Activated CD8-positive, alpha-beta memory T cell treated with anti-CD3 and anti-CD28 coated beads, Interleukin-2, amount 50 U/mL, for 48 hours (primary cell): Measurements from ENCODE around the gene MTUS2.
A peak's percentile ranks its signal among the peaks of the same experiment; 100 is the strongest.

Experiments used
- DNase-seq: peaks from one replicate; pipeline ENCODE4 v3.0.0-alpha.2; 2020

MTUS2 gene

GRCh38 chr13:28820099-28821051 is at the start of gene MTUS2:
MTUS2 (plus strand) TSS chr13:28820339.
- DNase-seq: peak; percentile 54

- DNase-seq: no peak
Observed at GRCh38 chr13:28778308-28779215, 41.6 kb upstream of the MTUS2 start.

- no peak for DNase-seq
Observed at GRCh38 chr13:28792992-28793391, 27.1 kb upstream of the MTUS2 start.

- no peak for DNase-seq
Observed at GRCh38 chr13:28794396-28794795, 25.7 kb upstream of the MTUS2 start.

- no peak for DNase-seq
Observed at GRCh38 chr13:28796938-28797257, 23.2 kb upstream of the MTUS2 start.

- peak; percentile 87 for DNase-seq
Observed at GRCh38 chr13:28805193-28805819, 14.8 kb upstream of the MTUS2 start.

GRCh38 chr13:28817204-28817603 is 2.9 kb upstream of the MTUS2 start:
- no peak for DNase-seq

- DNase-seq: no peak
Observed at GRCh38 chr13:28819046-28819730, 951 bp upstream of the MTUS2 start.

GRCh38 chr13:28819735-28820098 is 422 bp upstream of the MTUS2 start:
- DNase-seq: peak; percentile 83

GRCh38 chr13:28822151-28822550 is 2.0 kb downstream of the MTUS2 start:
- DNase-seq: no peak

GRCh38 chr13:28822801-28823200 is 2.7 kb downstream of the MTUS2 start:
- DNase-seq: no peak

GRCh38 chr13:28825379-28825778 is 5.2 kb downstream of the MTUS2 start:
- DNase-seq: no peak

- DNase-seq: no peak
Observed at GRCh38 chr13:28826368-28826767, 6.2 kb downstream of the MTUS2 start.

GRCh38 chr13:28830580-28830979 is 10.4 kb downstream of the MTUS2 start:
- no peak for DNase-seq

GRCh38 chr13:28831117-28831516 is 11.0 kb downstream of the MTUS2 start:
- no peak for DNase-seq

GRCh38 chr13:28837111-28837510 is 17.0 kb downstream of the MTUS2 start:
- DNase-seq: no peak

GRCh38 chr13:28843639-28844038 is 23.5 kb downstream of the MTUS2 start:
- DNase-seq: no peak

GRCh38 chr13:28849441-28849840 is 29.3 kb downstream of the MTUS2 start:
- no peak for DNase-seq

- no peak for DNase-seq
Observed at GRCh38 chr13:28850226-28850625, 30.1 kb downstream of the MTUS2 start.

GRCh38 chr13:28851422-28851821 is 31.3 kb downstream of the MTUS2 start:
- DNase-seq: no peak

- DNase-seq: no peak
Observed at GRCh38 chr13:28854657-28855056, 34.5 kb downstream of the MTUS2 start.

- DNase-seq: no peak
Observed at GRCh38 chr13:28856287-28856686, 36.1 kb downstream of the MTUS2 start.

GRCh38 chr13:28859069-28859468 is 38.9 kb downstream of the MTUS2 start:
- DNase-seq: no peak
